T-cell (primary cell): ENCODE measurements around the gene XAF1. TPM values are rescaled to one million over a fixed set of nuclear protein-coding genes. Genes with fewer than 3 reads are reported as not detected.
A peak's percentile ranks its signal among the peaks of the same experiment; 100 is the strongest.

Experiments
- ATAC-seq, 4 experiments: fragments of 200-7000 bp in 3 of 4; fragments of 150-1000 bp in 1 of 4; cut with Tn5 transposase; replicated peaks in 1 of 4; 1 replicate in 3 of 4; 2 replicates in 1 of 4; pipeline ENCODE4 v1.10.0; 2021; ENCODE audit warnings: moderate library complexity in 3 of 4, mild to moderate bottlenecking in 2 of 4, moderate number of reproducible peaks in 1 of 4
- CTCF ChIA-PET, 2 donors: fragments of 300-600 bp; sonication (Branson Sonifier 250); formaldehyde crosslinking; loops; one replicate each; lab custom pipeline; 2022; ENCODE audit warnings: antibody characterized with exemption in 2 of 2; lab: Charles Lee
- POLR2A ChIA-PET, 2 donors: fragments of 300-600 bp; sonication (Branson Sonifier 250); formaldehyde crosslinking; loops; one replicate each; lab custom pipeline; 2022; ENCODE audit warnings: antibody characterized with exemption in 2 of 2; lab: Charles Lee
- DNase-seq, 35 experiments: peaks; one replicate each; pipeline versions ENCODE4 v3.0.0 to v3.0.0-alpha.2; 2013 to 2023
- H3K27ac ChIP-seq: one replicate; pipeline ENCODE4 v1.5.1; 2013; ENCODE audit warnings: low read length
- H3K27me3 ChIP-seq, 2 experiments: replicated peaks in 1 of 2; 1 replicate in 1 of 2; 2 replicates in 1 of 2; pipeline versions ENCODE4 v1.6.1 to v1.7.0; 2013; ENCODE audit warnings: low read length in 1 of 2, mixed read lengths in 1 of 2; ENCODE audit not compliant: control insufficient read depth in 2 of 2, insufficient read depth in 2 of 2; ENCODE audit errors: extremely low read depth in 1 of 2
- H3K36me3 ChIP-seq, 2 donors: 1 replicate in 1 of 2; 2 replicates in 1 of 2; pipeline versions ENCODE4 v1.6.1 to v1.7.0; 2013; ENCODE audit warnings: low read length in 1 of 2; ENCODE audit not compliant: control insufficient read depth in 2 of 2, insufficient read depth in 1 of 2; ENCODE audit errors: extremely low read depth in 1 of 2
- H3K4me1 ChIP-seq, 2 experiments: 1 replicate in 1 of 2; 2 replicates in 1 of 2; pipeline versions ENCODE4 v1.6.1 to v1.7.0; 2013; ENCODE audit warnings: low read length in 2 of 2, mixed read lengths in 1 of 2; ENCODE audit not compliant: insufficient read depth in 2 of 2, control insufficient read depth in 1 of 2; ENCODE audit errors: extremely low read depth in 1 of 2
- H3K4me3 ChIP-seq, 2 donors: 1 replicate in 1 of 2; 2 replicates in 1 of 2; pipeline versions ENCODE4 v1.5.1 to v1.7.0; 2013; ENCODE audit warnings: mild to moderate bottlenecking in 2 of 2, low read length in 1 of 2, moderate library complexity in 1 of 2; ENCODE audit not compliant: control insufficient read depth in 1 of 2; ENCODE audit errors: extremely low read depth in 1 of 2
- H3K9me3 ChIP-seq: 2 replicates; pipeline ENCODE4 v1.7.0; 2013
- H3K27ac Mint-ChIP-seq, 2 donors: one replicate each; pipeline ENCODE4 v1.8.0; 2020 to 2021; ENCODE audit warnings: mild to moderate bottlenecking in 2 of 2, mixed read lengths in 2 of 2
- H3K27me3 Mint-ChIP-seq, 2 donors: one replicate each; pipeline ENCODE4 v1.8.0; 2021 to 2022; ENCODE audit warnings: mixed read lengths in 2 of 2
- H3K36me3 Mint-ChIP-seq: one replicate; pipeline ENCODE4 v1.8.0; 2021; ENCODE audit warnings: mixed read lengths
- H3K4me1 Mint-ChIP-seq, 3 donors: one replicate each; pipeline ENCODE4 v1.8.0; 2020 to 2022; ENCODE audit warnings: mixed read lengths in 3 of 3, mild to moderate bottlenecking in 1 of 3
- H3K4me3 Mint-ChIP-seq, 3 donors: one replicate each; pipeline ENCODE4 v1.8.0; 2020 to 2022; ENCODE audit warnings: mild to moderate bottlenecking in 3 of 3, mixed read lengths in 3 of 3, moderate library complexity in 3 of 3
- H3K9me3 Mint-ChIP-seq, 3 donors: one replicate each; pipeline ENCODE4 v1.8.0; 2020 to 2022; ENCODE audit warnings: mixed read lengths in 3 of 3
- WGBS: methylation state at CpG from one replicate; pipeline ENCODE4 v1.1.5; 2013; ENCODE audit warnings: missing lambda C conversion rate; ENCODE audit not compliant: insufficient coverage; 5-methylcytosine and 5-hydroxymethylcytosine counted together
- total RNA-seq, 35 experiments: library from RNA in 6 of 35; stranded (reverse) in 6 of 35; fragments of 120-200 nt in 1 of 35; gene quantifications; one replicate each; pipeline versions ENCODE4 v1.2.1 to v1.2.4 and lab custom pipeline; 2013 to 2026

XAF1 gene
- total RNA-seq, 5 donors from 2014 or later (not counting 1 experiment from before 2014, with no cell fraction given): 38.2 to 114 (median 72.5) TPM

GRCh38 chr17:6749519-6749918 is 6.3 kb upstream of the XAF1 start:
- Mint-ChIP-seq H3K36me3 (no peaks in the 10 kb centered on the region), H3K27ac (no peak overlapping the region), H3K4me3 (no peak overlapping the region), H3K9me3 (no peaks in the 10 kb centered on the region), H3K4me1 (peaks cover 14 to 22% (median 19%) of the 10 kb centered on the region in 3 donors), H3K27me3 (peaks cover 6 to 10% of the 10 kb centered on the region in 2 donors)
- ChIA-PET CTCF (no interaction called here), POLR2A (no interaction called here)
- Histone ChIP-seq H3K4me1 (peaks cover 0 to 18% of the 10 kb centered on the region in 2 experiments), H3K4me3 (no peak overlapping the region), H3K9me3 (no peaks in the 10 kb centered on the region), H3K27me3 (no peaks in the 10 kb centered on the region), H3K27ac (no peak overlapping the region), H3K36me3 (no peaks in the 10 kb centered on the region)
- WGBS: 100% methylated on average over 1 of the region's 6 CpGs
- peak in 1 of 35 experiments; percentile 12 for DNase-seq
- no peak for ATAC-seq

- peaks cover 1% of the 10 kb centered on the region for H3K36me3 Mint-ChIP-seq
- WGBS: 49% methylated on average over 3 of the region's 7 CpGs
- H3K27ac ChIP-seq: peak overlapping the region; percentile 69
- ATAC-seq: no peak
- CTCF ChIA-PET: no interaction called here
- POLR2A ChIA-PET: interaction anchor here in 1 of 2 donors (0.6 kb wide), 1 partner anchor 10 kb away, joined by 3 read pairs; no protein-coding TSS in a partner anchor
- no peak overlapping the region for H3K4me3 ChIP-seq
- no peaks in the 10 kb centered on the region for H3K9me3 ChIP-seq
- H3K36me3 ChIP-seq: no peaks in the 10 kb centered on the region
- no peaks in the 10 kb centered on the region for H3K27me3 ChIP-seq
- no peaks in the 10 kb centered on the region for H3K9me3 Mint-ChIP-seq
- peak overlapping the region in 1 of 3 donors; percentile 68 for H3K4me3 Mint-ChIP-seq
- peak in 1 of 35 experiments; percentile 13 for DNase-seq
- peaks cover 31 to 44% (median 41%) of the 10 kb centered on the region in 3 donors for H3K4me1 Mint-ChIP-seq
- peaks cover under 1 to 38% of the 10 kb centered on the region in 2 experiments for H3K4me1 ChIP-seq
- H3K27me3 Mint-ChIP-seq: no peaks in the 10 kb centered on the region
- peak overlapping the region in 1 of 2 donors; percentile 87 for H3K27ac Mint-ChIP-seq
Measured at GRCh38 chr17:6752068-6752909, 3.6 kb upstream of the XAF1 start.

- peak in 23 of 35 experiments; percentile 21 to 73 (median 40) for DNase-seq
- Mint-ChIP-seq H3K4me3 (peak overlapping the region in 2 of 3 donors; percentile 26 to 68), H3K27me3 (no peaks in the 10 kb centered on the region), H3K9me3 (no peaks in the 10 kb centered on the region), H3K4me1 (peaks cover 38 to 52% (median 48%) of the 10 kb centered on the region in 3 donors), H3K27ac (peak overlapping the region; percentile 34 to 87), H3K36me3 (peaks cover 9% of the 10 kb centered on the region)
- peaks cover 0 to 3% of the 10 kb centered on the region in 2 donors for H3K36me3 ChIP-seq
- POLR2A ChIA-PET: no interaction called here
- H3K4me1 ChIP-seq: peaks cover 6 to 45% of the 10 kb centered on the region in 2 experiments
- peak overlapping the region; percentile 69 for H3K27ac ChIP-seq
- no peaks in the 10 kb centered on the region for H3K27me3 ChIP-seq
- ATAC-seq: peak in 2 of 4 experiments; percentile 21 to 53
- H3K4me3 ChIP-seq: no peak overlapping the region
- CTCF ChIA-PET: interaction anchor here in 1 of 2 donors (0.8 kb wide), 1 partner anchor 91 kb away, joined by 3 read pairs; no protein-coding TSS in a partner anchor
- no peaks in the 10 kb centered on the region for H3K9me3 ChIP-seq
- WGBS: 0% methylated on average over 1 of the region's 9 CpGs
Measured at GRCh38 chr17:6753006-6753445, 2.8 kb upstream of the XAF1 start.

- CTCF ChIA-PET: interaction anchor here in 1 of 2 donors (0.8 kb wide), 1 partner anchor 90 kb away, joined by 3 read pairs; no protein-coding TSS in a partner anchor
Measured at GRCh38 chr17:6753546-6753945, 2.3 kb upstream of the XAF1 start.

GRCh38 chr17:6755281-6755680 is 565 bp upstream of the XAF1 start:
- H3K9me3 ChIP-seq: no peaks in the 10 kb centered on the region
- peaks cover 57 to 59% (median 57%) of the 10 kb centered on the region in 3 donors for H3K4me1 Mint-ChIP-seq
- no peaks in the 10 kb centered on the region for H3K27me3 ChIP-seq
- no peaks in the 10 kb centered on the region for H3K27me3 Mint-ChIP-seq
- H3K36me3 Mint-ChIP-seq: peaks cover 26% of the 10 kb centered on the region
- H3K4me1 ChIP-seq: peaks cover 6 to 55% of the 10 kb centered on the region in 2 experiments
- peak overlapping the region; percentile 52 to 83 for H3K4me3 ChIP-seq
- ChIA-PET CTCF (interaction anchor here in 1 of 2 donors (0.8 kb wide), 1 partner anchor 30 kb away, joined by 5 read pairs; no protein-coding TSS in a partner anchor), POLR2A (interaction anchor here in 1 of 2 donors (0.7 kb wide), 1 partner anchor 104 kb away, joined by 3 read pairs; no protein-coding TSS in a partner anchor)
- no peak for ATAC-seq
- 94% methylated on average over 2 of the region's 5 CpGs for WGBS
- peaks cover 7 to 24% of the 10 kb centered on the region in 2 donors for H3K36me3 ChIP-seq
- peak overlapping the region; percentile 75 for H3K27ac ChIP-seq
- H3K4me3 Mint-ChIP-seq: peak overlapping the region; percentile 87 to 99 (median 98)
- no peaks in the 10 kb centered on the region for H3K9me3 Mint-ChIP-seq
- peak overlapping the region; percentile 97 to 99 for H3K27ac Mint-ChIP-seq
- no peak for DNase-seq

More at GRCh38 chr17:6753546-6753945, 2.3 kb upstream of the XAF1 start:
- H3K36me3 Mint-ChIP-seq: peaks cover 14% of the 10 kb centered on the region
- no peaks in the 10 kb centered on the region for H3K27me3 Mint-ChIP-seq
- Histone ChIP-seq H3K9me3 (no peaks in the 10 kb centered on the region), H3K27me3 (no peaks in the 10 kb centered on the region), H3K36me3 (peaks cover under 1 to 8% of the 10 kb centered on the region in 2 donors), H3K27ac (peak overlapping the region; percentile 69), H3K4me1 (peaks cover 6 to 50% of the 10 kb centered on the region in 2 experiments), H3K4me3 (no peak overlapping the region)
- H3K9me3 Mint-ChIP-seq: no peaks in the 10 kb centered on the region
- no peak for DNase-seq
- H3K27ac Mint-ChIP-seq: peak overlapping the region in 1 of 2 donors; percentile 87
- POLR2A ChIA-PET: no interaction called here
- no peak for ATAC-seq
- WGBS: no CpG with 5 or more reads among the region's 6 CpGs
- peak overlapping the region in 1 of 3 donors; percentile 68 for H3K4me3 Mint-ChIP-seq
- H3K4me1 Mint-ChIP-seq: peaks cover 44 to 57% (median 53%) of the 10 kb centered on the region in 3 donors
